ENCODE data around the gene BAZ2A. TPM values are rescaled to one million over a fixed set of nuclear protein-coding genes. Genes with fewer than 3 reads are reported as not detected.
A peak's percentile ranks its signal among the peaks of the same experiment; 100 is the strongest.
"Not testable (repeated sequence)": the region's sequence is repeated elsewhere in the genome, so short reads cannot be mapped to it uniquely, and the experiment has no call there.

Gene BAZ2A
- total RNA-seq, result 100 to 1,000 TPM; 110 to 113 TPM

GRCh38 chr12:56630180-56630632, at the start of gene BAZ2A:
BAZ2A (minus strand) TSS chr12:56630326; CDS start chr12:56617530, 12,796 bp downstream.
- H3K27me3 Mint-ChIP-seq, result no peaks in the 10 kb centered on the region
- CTCF ChIA-PET, result interaction anchor here (0.6 to 2.3 kb wide), 4 partner anchors 15 to 97 kb away, joined by 3 to 8 read pairs (median 5); partner anchors contain the start of gene ATP5F1B
- peak within 1 kb of the TSS; percentile 93 for H3K27ac Mint-ChIP-seq
- H3K4me1 Mint-ChIP-seq, result peaks cover 70% of the 10 kb centered on the region
- peak within 1 kb of the TSS; percentile 92 for H3K4me3 Mint-ChIP-seq
- no peaks in the 10 kb centered on the region for H3K9me3 Mint-ChIP-seq (ENCODE audit: low read depth)
- H3K36me3 Mint-ChIP-seq, result peaks cover 25% of the 10 kb centered on the region
- peak; percentile 94 for DNase-seq
- peak; percentile 77 for ATAC-seq

- ATAC-seq (no peak), DNase-seq (no peak)
- Mint-ChIP-seq H3K9me3 (ENCODE audit: low read depth) (no peaks in the 10 kb centered on the region), H3K4me1 (peaks cover 67% of the 10 kb centered on the region), H3K27ac (peak overlapping the region; percentile 67), H3K36me3 (peaks cover 35% of the 10 kb centered on the region), H3K4me3 (no peak overlapping the region), H3K27me3 (no peaks in the 10 kb centered on the region)
- CTCF ChIA-PET, result no interaction called here
Measured at GRCh38 chr12:56678852-56679251, 48.7 kb upstream of the BAZ2A start.

GRCh38 chr12:56677680-56678079, 47.6 kb upstream of the BAZ2A start:
- peak overlapping the region; percentile 62 for H3K27ac Mint-ChIP-seq

GRCh38 chr12:56676851-56677580, 46.9 kb upstream of the BAZ2A start:
- H3K9me3 Mint-ChIP-seq (ENCODE audit: low read depth), result no peaks in the 10 kb centered on the region
- ATAC-seq, result peak; percentile 31
- CTCF ChIA-PET, result interaction anchor here (0.6 to 1.7 kb wide), 4 partner anchors 11 to 80 kb away, joined by 3 to 4 read pairs (median 4); partner anchors contain the start of gene PTGES3
- peaks cover 67% of the 10 kb centered on the region for H3K4me1 Mint-ChIP-seq
- no peak overlapping the region for H3K4me3 Mint-ChIP-seq
- H3K27ac Mint-ChIP-seq, result no peak overlapping the region
- peak; percentile 30 for DNase-seq
- H3K36me3 Mint-ChIP-seq, result peaks cover 41% of the 10 kb centered on the region
- no peaks in the 10 kb centered on the region for H3K27me3 Mint-ChIP-seq

More at GRCh38 chr12:56677680-56678079, 47.6 kb upstream of the BAZ2A start:
- no peak overlapping the region for H3K4me3 Mint-ChIP-seq
- H3K9me3 Mint-ChIP-seq (ENCODE audit: low read depth), result no peaks in the 10 kb centered on the region
- CTCF ChIA-PET, result interaction anchor here (0.7 to 1.7 kb wide), 5 partner anchors 9 to 41 kb away, joined by 3 to 4 read pairs (median 3); partner anchors contain the start of gene PTGES3
- H3K4me1 Mint-ChIP-seq, result peaks cover 69% of the 10 kb centered on the region
- ATAC-seq, result peak; percentile 41
- peak; percentile 50 for DNase-seq
- peaks cover 39% of the 10 kb centered on the region for H3K36me3 Mint-ChIP-seq
- H3K27me3 Mint-ChIP-seq, result no peaks in the 10 kb centered on the region

GRCh38 chr12:56671608-56672007, 41.5 kb upstream of the BAZ2A start:
- CTCF ChIA-PET, result interaction anchor here (0.8 to 1.1 kb wide), 3 partner anchors 12 to 70 kb away, joined by 3 to 4 read pairs (median 3); no protein-coding TSS in a partner anchor
- no peak for ATAC-seq
- peaks cover 46% of the 10 kb centered on the region for H3K4me1 Mint-ChIP-seq
- H3K4me3 Mint-ChIP-seq, result no peak overlapping the region
- peaks cover 51% of the 10 kb centered on the region for H3K36me3 Mint-ChIP-seq
- no peaks in the 10 kb centered on the region for H3K9me3 Mint-ChIP-seq (ENCODE audit: low read depth)
- H3K27me3 Mint-ChIP-seq, result no peaks in the 10 kb centered on the region
- peak overlapping the region; percentile 56 for H3K27ac Mint-ChIP-seq
- DNase-seq, result no peak

- H3K9me3 Mint-ChIP-seq (ENCODE audit: low read depth), result no peaks in the 10 kb centered on the region
- no peak overlapping the region for H3K4me3 Mint-ChIP-seq
- DNase-seq, result peak; percentile 7
- H3K27ac Mint-ChIP-seq, result no peak overlapping the region
- H3K36me3 Mint-ChIP-seq, result peaks cover 56% of the 10 kb centered on the region
- no peaks in the 10 kb centered on the region for H3K27me3 Mint-ChIP-seq
- no peak for ATAC-seq
- peaks cover 42% of the 10 kb centered on the region for H3K4me1 Mint-ChIP-seq
- CTCF ChIA-PET, result interaction anchor here (1.3 to 1.8 kb wide), 2 partner anchors 12 to 34 kb away, joined by 5 read pairs; no protein-coding TSS in a partner anchor
Measured at GRCh38 chr12:56670836-56671235, 40.7 kb upstream of the BAZ2A start.

- Mint-ChIP-seq H3K4me3 (no peak overlapping the region), H3K9me3 (ENCODE audit: low read depth) (no peaks in the 10 kb centered on the region), H3K4me1 (peaks cover 29% of the 10 kb centered on the region), H3K27me3 (no peaks in the 10 kb centered on the region), H3K27ac (peak overlapping the region; percentile 7), H3K36me3 (peaks cover 69% of the 10 kb centered on the region)
- DNase-seq (no peak), ATAC-seq (no peak)
- CTCF ChIA-PET, result interaction anchor here (0.6 to 1.6 kb wide), 3 partner anchors 10 to 521 kb away, joined by 3 to 7 read pairs (median 4); no protein-coding TSS in a partner anchor
Measured at GRCh38 chr12:56668197-56668457, 38.0 kb upstream of the BAZ2A start.

- Mint-ChIP-seq H3K27ac (no peak overlapping the region), H3K4me1 (peaks cover 14% of the 10 kb centered on the region), H3K4me3 (no peak overlapping the region), H3K36me3 (peaks cover 34% of the 10 kb centered on the region), H3K27me3 (no peaks in the 10 kb centered on the region), H3K9me3 (ENCODE audit: low read depth) (no peaks in the 10 kb centered on the region)
- CTCF ChIA-PET, result interaction anchor here (1.1 kb wide), 1 partner anchor 14 kb away, joined by 3 read pairs; no protein-coding TSS in a partner anchor
- DNase-seq, result peak; percentile 33
- no peak for ATAC-seq
Measured at GRCh38 chr12:56661979-56662638, 32.0 kb upstream of the BAZ2A start.

- DNase-seq (peak; percentile 39), ATAC-seq (no peak)
- Mint-ChIP-seq H3K4me1 (peaks cover 14% of the 10 kb centered on the region), H3K27ac (no peak overlapping the region), H3K36me3 (peaks cover 33% of the 10 kb centered on the region), H3K9me3 (ENCODE audit: low read depth) (no peaks in the 10 kb centered on the region), H3K4me3 (no peak overlapping the region), H3K27me3 (no peaks in the 10 kb centered on the region)
- CTCF ChIA-PET, result interaction anchor here (1.1 kb wide), 1 partner anchor 14 kb away, joined by 3 read pairs; no protein-coding TSS in a partner anchor
Measured at GRCh38 chr12:56661560-56661959, 31.4 kb upstream of the BAZ2A start.

GRCh38 chr12:56658921-56659320, 28.8 kb upstream of the BAZ2A start:
- DNase-seq (no peak), ATAC-seq (no peak)
- peaks cover 12% of the 10 kb centered on the region for H3K4me1 Mint-ChIP-seq
- no peak overlapping the region for H3K27ac Mint-ChIP-seq
- no peaks in the 10 kb centered on the region for H3K27me3 Mint-ChIP-seq
- H3K9me3 Mint-ChIP-seq (ENCODE audit: low read depth), result peaks cover 3% of the 10 kb centered on the region
- H3K4me3 Mint-ChIP-seq, result no peak overlapping the region
- H3K36me3 Mint-ChIP-seq, result peaks cover 24% of the 10 kb centered on the region
- CTCF ChIA-PET, result interaction anchor here (1.3 to 1.4 kb wide), 2 partner anchors 11 to 13 kb away, joined by 4 to 5 read pairs; no protein-coding TSS in a partner anchor

- peaks cover 10% of the 10 kb centered on the region for H3K4me1 Mint-ChIP-seq
- H3K27me3 Mint-ChIP-seq, result no peaks in the 10 kb centered on the region
- CTCF ChIA-PET, result interaction anchor here (0.7 to 1.4 kb wide), 2 partner anchors 13 to 145 kb away, joined by 3 to 5 read pairs; no protein-coding TSS in a partner anchor
- DNase-seq (peak; percentile 33), ATAC-seq (peak; percentile 73)
- H3K36me3 Mint-ChIP-seq, result peaks cover 23% of the 10 kb centered on the region
- H3K27ac Mint-ChIP-seq, result peak overlapping the region; percentile 32
- peaks cover 7% of the 10 kb centered on the region for H3K9me3 Mint-ChIP-seq (ENCODE audit: low read depth)
- H3K4me3 Mint-ChIP-seq, result no peak overlapping the region
Measured at GRCh38 chr12:56657416-56658379, 27.6 kb upstream of the BAZ2A start.

- ATAC-seq; H3K27me3 Mint-ChIP-seq; H3K9me3 Mint-ChIP-seq (ENCODE audit: low read depth); DNase-seq; CTCF ChIA-PET; H3K27ac Mint-ChIP-seq; H3K4me3 Mint-ChIP-seq; H3K4me1 Mint-ChIP-seq: not testable (repeated sequence)
- peaks cover 22% of the 10 kb centered on the region for H3K36me3 Mint-ChIP-seq
Measured at GRCh38 chr12:56653781-56654180, 23.7 kb upstream of the BAZ2A start.

Data from activated CD8-positive, alpha-beta memory T cell treated with anti-CD3 and anti-CD28 coated beads, Interleukin-2, amount 10 ng/mL, durations not matched to agents 7 days and 5 days (primary cell).